HL-60 (cell line): ENCODE results near the gene TJP3.

Experiments
- DNase-seq, 2 experiments: peaks; one replicate each; pipeline ENCODE4 v3.0.0-alpha.2; 2010 to 2020; ENCODE audit warnings: low read depth in 1 of 2, low spot score in 1 of 2
- H3K27ac ChIP-seq: fragments of 250-450 bp; sonication (Bioruptor Pico); replicated peaks from 2 replicates; pipeline ENCODE4 v1.5.1; 2020; ENCODE audit warnings: mild to moderate bottlenecking, moderate library complexity
- H3K27me3 ChIP-seq: fragments of 250-450 bp; sonication (Bioruptor Pico); 2 replicates; pipeline ENCODE4 v1.5.1; 2021; ENCODE audit warnings: mild to moderate bottlenecking, moderate library complexity; ENCODE audit not compliant: insufficient read depth, poor library complexity, severe bottlenecking
- H3K4me3 ChIP-seq: replicated peaks from 2 replicates; pipeline ENCODE4 v1.5.1; 2011; ENCODE audit warnings: mild to moderate bottlenecking, control low read depth, low read length; ENCODE audit not compliant: insufficient read depth
- CTCF ChIP-seq: IDR thresholded peaks from one replicate; pipeline ENCODE4 v1.5.1; 2011; ENCODE audit warnings: low read length, control low read depth, inconsistent platforms; ENCODE audit not compliant: insufficient read depth
- GABPA ChIP-seq: IDR thresholded peaks from 2 replicates; pipeline ENCODE4 v1.6.1; 2012; ENCODE audit warnings: low read depth
- POLR2AphosphoS5 ChIP-seq: IDR thresholded peaks from 2 replicates; pipeline ENCODE4 v1.6.1; 2012; ENCODE audit warnings: low read depth
- REST ChIP-seq: IDR thresholded peaks from 2 replicates; pipeline ENCODE4 v1.6.1; 2012; ENCODE audit warnings: low read depth; ENCODE audit not compliant: insufficient replicate concordance
- SPI1 ChIP-seq: IDR thresholded peaks from 2 replicates; pipeline ENCODE4 v1.6.1; 2012; ENCODE audit warnings: low read depth, mild to moderate bottlenecking, borderline replicate concordance

Gene TJP3

GRCh38 chr19:3710265-3710812, 2.2 kb downstream of the TJP3 start:
- DNase-seq: peak; percentile 52 to 74
- H3K4me3 ChIP-seq: no peak overlapping the region
- TF ChIP-seq POLR2AphosphoS5: no peak
- TF ChIP-seq SPI1: peak; percentile 2; the same call in 1 of the 2 replicates
- no peak overlapping the region for H3K27ac ChIP-seq
- H3K27me3 ChIP-seq: peaks cover 29% of the 10 kb centered on the region

- Histone ChIP-seq H3K4me3 (no peak overlapping the region), H3K27ac (no peak overlapping the region)
- no peak for DNase-seq
These were observed 4.8 kb downstream of the TJP3 start for GRCh38 chr19:3712663-3713611.

GRCh38 chr19:3716147-3716668, 8.0 kb downstream of the TJP3 start:
- Histone ChIP-seq H3K4me3 (no peak overlapping the region), H3K27ac (no peak overlapping the region), H3K27me3 (peaks cover 26% of the 10 kb centered on the region)
- TF ChIP-seq SPI1 (no peak), POLR2AphosphoS5 (no peak), CTCF (no peak), REST (no peak), GABPA (no peak)
- no peak for DNase-seq

More at GRCh38 chr19:3712663-3713611, 4.8 kb downstream of the TJP3 start:
- H3K27me3 ChIP-seq: peaks cover 23% of the 10 kb centered on the region
- TF ChIP-seq REST: no peak
- no peak for TF ChIP-seq GABPA
- no peak for TF ChIP-seq SPI1
- no peak for TF ChIP-seq POLR2AphosphoS5
- TF ChIP-seq CTCF: no peak

- H3K4me3 ChIP-seq: no peak overlapping the region
- H3K27me3 ChIP-seq: peaks cover 35% of the 10 kb centered on the region
- no peak overlapping the region for H3K27ac ChIP-seq
- DNase-seq: no peak
- TF ChIP-seq REST (no peak), CTCF (no peak), POLR2AphosphoS5 (no peak), GABPA (no peak), SPI1 (no peak)
These were observed 11.7 kb downstream of the TJP3 start for GRCh38 chr19:3719868-3720267.
